HG03521 (cell line): ENCODE measurements around the gene WWOX.
"Not testable (repeated sequence)": the region's sequence is repeated elsewhere in the genome, so short reads cannot be mapped to it uniquely, and the experiment has no call there.

ENCODE experiments used
- ATAC-seq: cut with Tn5 transposase; IDR thresholded peaks from one replicate; pipeline ENCODE4 v1.9.1; 2021; ENCODE audit warnings: mild to moderate bottlenecking, moderate library complexity; ENCODE audit not compliant: unreplicated experiment

Gene WWOX

GRCh38 chr16:78099271-78100111 is at the start of gene WWOX:
WWOX (plus strand) TSS chr16:78099654.
- ATAC-seq = peak; percentile 97

GRCh38 chr16:78050734-78051400 is 48.6 kb upstream of the WWOX start:
- no peak for ATAC-seq

GRCh38 chr16:78057803-78058564 is 41.5 kb upstream of the WWOX start:
- no peak for ATAC-seq

DNA sequence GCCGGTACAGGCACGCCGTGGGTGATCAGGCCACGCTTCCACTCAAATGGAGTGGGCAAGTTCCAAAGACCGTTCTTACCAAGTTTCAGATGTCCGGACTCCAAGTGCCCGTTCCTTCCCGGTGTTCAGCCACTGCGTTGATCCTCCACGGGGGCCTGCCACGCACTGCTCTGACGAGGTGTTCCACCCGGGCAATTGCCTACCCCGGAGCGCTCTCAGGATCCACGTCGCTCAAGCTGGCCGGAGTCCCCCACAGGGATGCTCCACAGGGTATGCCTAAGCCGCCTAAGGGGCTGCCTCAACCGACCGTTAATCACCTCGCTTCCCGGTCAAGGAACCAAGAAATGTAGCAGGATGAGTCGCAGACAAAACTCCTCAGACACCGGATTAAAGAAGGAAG is 39.6 kb upstream of the WWOX start:
- not testable (repeated sequence) for ATAC-seq

DNA sequence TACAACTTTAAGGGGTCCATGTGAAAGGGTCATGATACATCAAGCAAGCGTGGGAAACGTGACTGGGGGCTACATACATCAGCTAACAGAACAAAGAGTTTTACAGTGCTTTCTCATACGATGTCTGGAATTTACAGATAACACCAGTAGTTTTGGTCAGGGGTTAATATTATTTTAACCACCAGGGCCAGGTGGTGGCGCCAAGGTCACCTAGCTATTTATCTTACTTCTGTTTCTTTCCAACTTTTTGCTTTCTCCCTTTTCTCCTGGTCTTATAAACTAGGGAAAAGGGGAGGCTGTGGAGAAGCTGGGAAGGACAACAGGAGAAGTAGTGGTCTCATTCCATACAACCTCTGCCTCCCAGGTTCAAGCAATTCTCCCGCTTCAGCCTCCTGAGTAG is 39.2 kb upstream of the WWOX start:
- no peak for ATAC-seq

- no peak for ATAC-seq
These were observed 38.6 kb upstream of the WWOX start for GRCh38 chr16:78060809-78061208.

DNA sequence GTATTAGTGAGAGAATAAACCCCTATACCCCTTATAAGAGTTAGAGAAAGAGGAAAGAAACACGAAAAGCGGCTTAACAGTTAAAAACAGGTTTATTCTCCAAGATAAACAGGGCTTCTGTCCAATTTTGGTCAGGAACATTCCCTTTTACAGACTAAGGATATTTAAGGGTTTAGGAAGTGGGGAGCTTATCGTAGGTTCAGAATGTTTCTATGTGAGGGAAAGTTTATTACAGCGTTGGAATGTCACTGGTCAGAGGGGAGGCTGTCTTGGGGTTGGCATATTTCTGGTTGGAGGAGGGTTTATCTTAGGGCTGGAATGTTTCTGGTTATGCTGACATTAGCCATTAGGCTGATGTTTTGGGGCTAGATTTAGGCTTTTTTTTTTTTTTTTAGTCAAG is 34.1 kb upstream of the WWOX start:
- no peak for ATAC-seq

GRCh38 chr16:78069913-78070312 is 29.5 kb upstream of the WWOX start:
- ATAC-seq = no peak

DNA sequence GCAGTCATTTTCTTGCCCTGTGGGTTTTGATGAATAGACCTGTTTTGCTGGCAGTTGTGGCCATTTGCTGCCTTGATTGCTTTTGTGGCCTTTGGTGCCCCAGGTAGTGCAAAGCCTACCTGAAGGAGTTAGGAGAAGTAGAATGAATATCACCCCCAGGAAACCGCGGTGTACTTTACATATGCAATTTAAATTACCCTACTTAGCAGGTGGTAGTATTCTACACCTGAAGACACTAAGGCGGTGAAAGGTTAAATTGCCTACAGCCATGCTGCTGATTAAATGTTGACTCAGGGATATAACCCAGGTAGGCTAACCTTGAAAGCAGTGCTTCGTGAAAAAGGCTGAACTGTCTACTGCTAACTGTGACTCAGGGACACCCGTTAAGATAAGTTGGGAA is 27.2 kb upstream of the WWOX start:
- ATAC-seq = no peak

DNA sequence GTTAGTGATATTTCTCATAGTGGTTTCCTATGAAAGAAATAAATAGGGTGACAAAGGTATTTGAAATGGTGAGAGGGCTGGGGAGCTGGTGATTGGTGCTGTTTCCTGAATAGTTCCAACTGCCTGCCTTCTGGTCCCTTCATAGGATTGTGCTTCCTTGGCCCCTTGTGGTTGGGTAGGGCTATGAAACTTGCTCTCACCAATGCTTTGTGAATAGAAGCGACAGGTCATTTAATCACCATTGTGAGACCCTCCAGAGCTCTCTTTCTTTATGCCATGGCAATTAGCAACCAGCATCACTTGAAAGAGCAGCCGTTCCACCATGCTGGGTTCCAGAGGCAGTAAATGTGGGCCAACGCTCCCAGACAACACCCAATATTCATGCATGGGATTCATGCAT is 23.7 kb upstream of the WWOX start:
- ATAC-seq = no peak

- no peak for ATAC-seq
These were observed 18.1 kb upstream of the WWOX start for GRCh38 chr16:78081341-78081740.

- ATAC-seq = no peak
These were observed 8.0 kb upstream of the WWOX start for GRCh38 chr16:78091419-78091818.

DNA sequence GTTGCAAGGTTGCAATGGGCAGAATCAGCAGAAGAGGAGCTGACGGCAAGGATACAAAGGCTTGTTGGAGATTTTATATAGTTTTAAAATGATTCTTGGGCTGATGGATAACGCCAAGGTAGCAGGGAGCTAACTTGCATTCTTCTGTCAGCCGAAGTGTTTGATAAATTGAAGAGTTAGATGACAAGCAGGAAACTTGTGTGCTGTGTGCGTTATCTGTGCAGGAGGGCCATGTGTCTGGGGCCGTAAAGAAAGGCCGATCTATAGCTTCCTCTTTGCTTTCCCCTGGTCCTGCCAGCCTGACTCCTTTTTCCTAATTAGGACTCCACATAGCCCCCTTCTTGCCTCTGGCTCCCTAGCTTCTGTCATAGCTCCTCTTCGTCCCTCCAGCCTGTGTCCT is 6.7 kb upstream of the WWOX start:
- ATAC-seq = no peak

- no peak for ATAC-seq
These were observed 5.3 kb upstream of the WWOX start for GRCh38 chr16:78094166-78094565.

- no peak for ATAC-seq
These were observed 4.5 kb upstream of the WWOX start for GRCh38 chr16:78094998-78095397.

GRCh38 chr16:78096386-78096785 is 3.1 kb upstream of the WWOX start:
- no peak for ATAC-seq

DNA sequence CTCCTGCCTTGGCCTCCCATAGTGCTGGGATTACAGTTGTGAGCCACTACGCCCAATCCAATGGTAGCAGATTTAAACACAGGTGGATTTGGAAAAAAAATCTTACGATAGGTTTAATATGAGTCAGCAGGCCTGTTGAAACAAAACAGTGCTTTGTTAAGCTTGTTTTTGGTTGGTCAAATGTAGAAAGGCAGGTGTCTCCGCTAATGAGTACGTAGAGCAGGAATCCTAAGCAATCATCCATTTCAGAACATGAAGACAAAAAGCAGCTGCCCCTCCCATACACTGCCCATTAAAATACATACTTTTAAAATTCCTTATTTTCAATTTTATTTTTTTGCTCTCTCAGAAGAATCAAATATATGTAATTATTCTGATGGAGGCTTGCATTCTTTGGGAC is 1.9 kb upstream of the WWOX start:
- ATAC-seq = no peak

- no peak for ATAC-seq
These were observed 1.4 kb upstream of the WWOX start for GRCh38 chr16:78098087-78098486.

DNA sequence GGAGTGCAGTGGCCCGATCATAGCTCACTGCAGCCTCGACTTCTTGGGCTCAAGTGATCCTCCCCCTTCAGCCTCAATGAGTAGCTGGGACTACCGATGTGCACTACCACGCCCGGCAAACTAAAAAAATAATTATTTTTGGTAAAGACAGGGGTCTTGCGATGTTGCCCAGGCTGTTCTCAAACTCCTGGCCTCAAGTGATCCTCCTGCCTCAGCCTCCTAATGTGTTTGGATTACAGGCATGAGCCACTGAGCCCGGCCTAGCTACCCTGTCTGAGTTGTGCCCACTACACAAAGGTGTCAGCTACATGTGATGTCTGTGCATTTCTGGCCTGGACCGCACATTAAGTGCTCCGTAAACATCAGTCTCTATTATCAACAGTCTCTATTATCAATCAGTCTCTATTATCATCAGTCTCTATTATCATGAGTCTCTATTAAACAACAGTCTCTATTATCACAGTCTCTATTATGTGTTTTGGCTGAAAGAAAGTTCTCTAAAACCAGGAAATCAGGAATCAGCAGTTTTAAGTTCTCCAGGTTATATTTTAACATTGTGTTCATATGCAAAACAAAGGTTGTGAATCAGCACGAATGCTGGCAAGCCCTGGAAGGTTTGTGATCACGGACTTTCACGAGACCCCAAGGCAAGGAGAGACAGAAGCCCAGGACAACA is 721 bp upstream of the WWOX start:
- no peak for ATAC-seq

DNA sequence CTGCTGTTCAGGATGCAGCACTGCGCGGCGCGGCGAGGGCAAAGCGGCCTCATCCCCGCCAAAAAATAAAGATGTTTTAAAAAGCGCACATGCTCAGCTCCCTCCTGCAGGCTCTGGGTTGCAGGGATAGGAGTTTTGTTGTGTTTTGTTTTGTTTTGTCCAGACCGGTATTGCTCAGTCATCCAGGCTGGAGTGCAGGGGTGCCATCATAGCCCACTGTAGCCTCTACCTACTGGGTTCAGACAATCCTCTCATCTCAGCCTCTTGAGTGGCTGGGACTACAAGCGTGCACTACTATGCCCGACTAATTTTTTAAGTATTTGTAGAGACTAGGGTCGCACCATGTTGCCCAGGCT is 636 bp downstream of the WWOX start:
- no peak for ATAC-seq

- ATAC-seq = no peak
These were observed 2.7 kb downstream of the WWOX start for GRCh38 chr16:78102122-78102660.
